ENCODE data around the gene TGM2. TPM values are rescaled to one million over a fixed set of nuclear protein-coding genes. Genes with fewer than 3 reads are reported as not detected.

The TGM2 gene
- total RNA-seq, 1 donor from 2014 or later, result 5.5 TPM

DNA sequence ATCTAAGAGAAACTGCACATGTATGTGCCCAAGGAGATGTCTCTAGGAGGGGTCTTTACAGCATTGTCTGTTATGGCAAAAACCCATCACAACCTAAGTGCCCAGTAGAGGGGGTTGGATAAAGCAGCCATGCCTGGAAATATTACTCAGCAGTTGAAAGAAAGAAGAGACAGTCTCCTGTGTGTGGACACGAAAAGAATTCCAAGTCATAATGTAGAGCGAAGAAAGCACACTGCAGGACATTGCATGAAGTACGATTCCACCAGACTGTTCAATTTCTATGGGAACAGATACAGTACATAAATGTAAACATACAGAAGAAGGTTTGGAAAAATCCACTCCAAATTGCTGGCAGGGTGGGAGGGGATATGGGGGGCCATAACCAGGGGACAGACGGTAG, 7.3 kb upstream of the TGM2 start:
- Histone ChIP-seq H3K27me3 (ENCODE audit: control insufficient read depth, insufficient read depth, low read length) (no peaks in the 10 kb centered on the region), H3K4me3 (ENCODE audit: low read depth, low read length) (no peak overlapping the region), H3K36me3 (ENCODE audit: control insufficient read depth, insufficient read depth, low read length) (no peaks in the 10 kb centered on the region)
- DNase-seq (ENCODE audit: low read depth) (peak; percentile 49), FAIRE-seq (no peak)
- TF ChIP-seq, protein P1, sequence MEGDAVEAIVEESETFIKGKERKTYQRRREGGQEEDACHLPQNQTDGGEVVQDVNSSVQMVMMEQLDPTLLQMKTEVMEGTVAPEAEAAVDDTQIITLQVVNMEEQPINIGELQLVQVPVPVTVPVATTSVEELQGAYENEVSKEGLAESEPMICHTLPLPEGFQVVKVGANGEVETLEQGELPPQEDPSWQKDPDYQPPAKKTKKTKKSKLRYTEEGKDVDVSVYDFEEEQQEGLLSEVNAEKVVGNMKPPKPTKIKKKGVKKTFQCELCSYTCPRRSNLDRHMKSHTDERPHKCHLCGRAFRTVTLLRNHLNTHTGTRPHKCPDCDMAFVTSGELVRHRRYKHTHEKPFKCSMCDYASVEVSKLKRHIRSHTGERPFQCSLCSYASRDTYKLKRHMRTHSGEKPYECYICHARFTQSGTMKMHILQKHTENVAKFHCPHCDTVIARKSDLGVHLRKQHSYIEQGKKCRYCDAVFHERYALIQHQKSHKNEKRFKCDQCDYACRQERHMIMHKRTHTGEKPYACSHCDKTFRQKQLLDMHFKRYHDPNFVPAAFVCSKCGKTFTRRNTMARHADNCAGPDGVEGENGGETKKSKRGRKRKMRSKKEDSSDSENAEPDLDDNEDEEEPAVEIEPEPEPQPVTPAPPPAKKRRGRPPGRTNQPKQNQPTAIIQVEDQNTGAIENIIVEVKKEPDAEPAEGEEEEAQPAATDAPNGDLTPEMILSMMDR (IDR thresholded peaks at IDR 0.05; ENCODE audit: insufficient read depth, low read length, severe bottlenecking), result peak; percentile 17

DNA sequence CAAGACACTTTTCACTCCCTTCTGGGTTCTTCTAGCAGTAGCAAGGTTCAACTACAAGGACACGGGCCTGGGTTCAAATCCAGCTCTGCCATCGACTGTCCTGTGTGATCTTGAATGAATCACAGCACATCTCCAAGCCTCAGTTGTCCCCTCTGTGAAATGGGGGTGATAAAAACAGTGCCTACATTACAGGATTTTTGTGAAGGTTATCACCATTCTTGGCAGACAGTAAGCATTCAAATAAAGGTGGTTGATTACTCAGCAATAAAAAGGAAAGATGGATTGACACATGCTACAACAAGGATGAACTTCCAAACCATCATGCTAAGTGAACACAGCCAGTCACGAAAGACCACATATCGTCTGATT, 6.6 kb upstream of the TGM2 start:
- FAIRE-seq, result no peak
- TF ChIP-seq, protein P1 (IDR thresholded peaks at IDR 0.05; ENCODE audit: insufficient read depth, low read length, severe bottlenecking), result no peak
- Histone ChIP-seq H3K36me3 (ENCODE audit: control insufficient read depth, insufficient read depth, low read length) (no peaks in the 10 kb centered on the region), H3K27me3 (ENCODE audit: control insufficient read depth, insufficient read depth, low read length) (no peaks in the 10 kb centered on the region), H3K4me3 (ENCODE audit: low read depth, low read length) (no peak overlapping the region)
- DNase-seq (ENCODE audit: low read depth), result no peak

DNA sequence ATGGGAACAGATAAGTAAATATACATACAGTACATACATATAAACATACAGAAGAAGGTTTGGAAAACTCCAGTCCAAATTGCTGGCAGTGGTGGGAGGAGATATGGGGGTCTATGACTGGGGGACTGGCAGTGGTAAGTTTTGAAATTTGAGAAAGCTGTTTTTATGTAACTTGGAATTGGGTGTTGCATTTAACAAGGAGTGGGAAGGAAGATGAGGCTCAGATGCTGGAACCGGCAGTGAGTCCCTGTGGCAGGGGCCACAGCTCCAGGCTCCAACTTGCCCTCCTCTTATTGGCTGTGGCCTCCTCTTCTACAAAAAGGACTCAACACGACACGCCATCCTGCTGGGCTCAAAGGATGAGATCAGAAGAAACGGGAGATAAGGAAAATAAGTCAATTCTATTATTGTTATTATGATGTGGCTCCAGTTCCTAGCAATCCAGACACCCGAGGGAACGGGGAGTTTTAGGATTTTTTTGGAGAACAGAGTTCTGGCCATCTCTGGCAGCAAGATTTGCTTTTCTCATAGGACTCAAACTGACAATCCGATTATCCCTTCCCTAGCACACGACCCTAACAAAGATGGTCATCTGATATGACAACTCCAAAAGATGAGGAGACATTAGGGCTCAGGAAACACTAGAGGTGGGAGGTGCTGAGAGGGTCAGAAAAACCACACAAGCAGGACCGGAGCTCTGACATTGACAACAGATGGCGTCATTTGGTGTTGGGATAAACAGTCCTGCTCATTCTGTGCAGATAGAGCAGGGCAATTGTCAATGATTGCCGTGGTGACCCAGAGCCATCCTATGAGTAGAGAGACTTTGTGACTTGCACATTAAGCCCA, 6.0 kb upstream of the TGM2 start:
- Histone ChIP-seq H3K27me3 (ENCODE audit: control insufficient read depth, insufficient read depth, low read length) (no peaks in the 10 kb centered on the region), H3K4me3 (ENCODE audit: low read depth, low read length) (no peak overlapping the region), H3K36me3 (ENCODE audit: control insufficient read depth, insufficient read depth, low read length) (no peaks in the 10 kb centered on the region)
- TF ChIP-seq, protein P1 (IDR thresholded peaks at IDR 0.05; ENCODE audit: insufficient read depth, low read length, severe bottlenecking), result no peak
- FAIRE-seq (no peak), DNase-seq (ENCODE audit: low read depth) (no peak)

DNA sequence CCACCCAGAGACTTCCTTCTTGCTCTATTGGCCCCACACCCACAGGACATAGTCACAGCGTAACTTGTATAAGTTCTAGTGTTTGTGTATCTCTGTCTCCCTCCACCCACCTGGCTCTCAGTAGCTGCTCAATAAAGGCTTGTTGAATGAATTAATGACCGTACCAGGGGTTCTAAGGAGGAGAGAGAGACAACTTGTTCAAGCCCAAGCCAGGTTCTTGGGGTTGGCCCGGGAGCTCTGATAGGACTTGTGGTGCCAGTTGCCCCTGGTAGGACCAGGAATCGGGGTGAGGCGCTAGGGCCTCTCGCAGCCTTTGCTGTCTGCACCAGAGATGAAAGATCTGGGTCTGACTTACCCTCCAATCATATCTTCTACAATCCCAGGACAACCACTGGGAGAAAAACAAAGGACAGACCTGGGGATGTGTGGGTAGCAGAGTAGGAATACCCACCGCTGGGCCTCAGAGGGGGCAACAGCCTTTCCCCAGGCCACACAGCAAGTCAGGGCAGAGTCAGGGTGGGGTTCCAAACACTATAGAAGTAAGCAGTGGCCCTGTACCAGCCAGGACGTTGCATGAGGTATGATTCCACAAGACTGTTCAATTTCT, 5.3 kb upstream of the TGM2 start:
- FAIRE-seq (no peak), DNase-seq (ENCODE audit: low read depth) (no peak)
- Histone ChIP-seq H3K4me3 (ENCODE audit: low read depth, low read length) (no peak overlapping the region), H3K36me3 (ENCODE audit: control insufficient read depth, insufficient read depth, low read length) (no peaks in the 10 kb centered on the region), H3K27me3 (ENCODE audit: control insufficient read depth, insufficient read depth, low read length) (no peaks in the 10 kb centered on the region)
- TF ChIP-seq, protein P1 (IDR thresholded peaks at IDR 0.05; ENCODE audit: insufficient read depth, low read length, severe bottlenecking), result no peak

DNA sequence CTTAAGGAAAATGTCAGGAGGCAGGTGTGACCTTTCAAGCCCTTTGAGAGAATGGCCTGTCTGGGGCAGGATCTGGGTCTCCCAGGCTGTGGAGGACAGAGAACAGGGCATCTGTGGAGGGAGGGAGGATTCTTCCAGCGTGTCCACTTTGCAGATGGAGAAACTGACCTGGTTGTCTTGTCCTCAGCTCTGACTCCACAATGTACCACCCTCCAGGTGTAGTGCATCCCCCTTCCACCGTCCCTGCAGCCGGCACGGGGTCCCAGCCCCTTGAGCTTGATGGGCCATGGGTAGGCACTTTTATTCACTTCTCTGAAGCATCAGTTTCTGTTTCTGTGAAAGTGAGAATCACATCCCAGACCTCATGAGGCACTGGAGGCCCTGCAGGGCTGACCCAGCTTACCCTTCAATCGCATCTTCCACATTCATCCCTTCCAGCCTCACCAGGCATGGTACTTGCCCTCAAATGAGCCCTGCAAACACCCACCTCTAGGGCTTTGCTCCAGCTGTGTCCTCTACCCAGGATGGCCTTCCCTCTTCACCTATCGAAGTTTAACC, 4.6 kb upstream of the TGM2 start:
- Histone ChIP-seq H3K36me3 (ENCODE audit: control insufficient read depth, insufficient read depth, low read length) (no peaks in the 10 kb centered on the region), H3K4me3 (ENCODE audit: low read depth, low read length) (no peak overlapping the region), H3K27me3 (ENCODE audit: control insufficient read depth, insufficient read depth, low read length) (no peaks in the 10 kb centered on the region)
- FAIRE-seq (no peak), DNase-seq (ENCODE audit: low read depth) (no peak)
- TF ChIP-seq, protein P1 (IDR thresholded peaks at IDR 0.05; ENCODE audit: insufficient read depth, low read length, severe bottlenecking), result no peak

Data from bronchial epithelial cell (primary cell).